Neural cell (in vitro differentiated cells): ENCODE measurements around the gene ADGRL3. TPM values are rescaled to one million over a fixed set of nuclear protein-coding genes. Genes with fewer than 3 reads are reported as not detected.

Experiments used
- H2AFZ ChIP-seq: fragments of 200-600, 300-800 bp; sonication (generic), shearing (Covaris generic); 2 replicates; pipeline ENCODE4 v1.6.0; 2014; ENCODE audit warnings: low read depth, mild to moderate bottlenecking, antibody characterized with exemption, low read length, moderate library complexity
- H3F3A ChIP-seq: fragments of 200-600 bp; shearing (Covaris generic); 2 replicates; pipeline ENCODE4 v1.6.1; 2016; ENCODE audit warnings: mild to moderate bottlenecking, moderate library complexity, mixed read lengths, antibody characterized with exemption, low read length; ENCODE audit not compliant: insufficient read depth, poor library complexity, severe bottlenecking
- H3K27ac ChIP-seq: fragments of 200-600, 300-800 bp; sonication (generic), shearing (Covaris generic); 2 replicates; pipeline ENCODE4 v1.5.1; 2014; ENCODE audit warnings: mild to moderate bottlenecking, low read length, moderate library complexity
- H3K27me3 ChIP-seq: fragments of 300-800, 200-600 bp; sonication (generic), shearing (Covaris generic); 2 replicates; pipeline ENCODE4 v1.6.0; 2014; ENCODE audit warnings: mild to moderate bottlenecking, low read depth, low read length, moderate library complexity; ENCODE audit not compliant: insufficient read depth
- H3K36me3 ChIP-seq: fragments of 300-800, 200-600 bp; sonication (generic), shearing (Covaris generic); 2 replicates; pipeline ENCODE4 v1.5.1; 2014; ENCODE audit warnings: mild to moderate bottlenecking, antibody characterized with exemption, low read length, moderate library complexity; ENCODE audit not compliant: insufficient read depth
- H3K4me2 ChIP-seq: fragments of 300-800, 200-600 bp; sonication (generic), shearing (Covaris generic); 2 replicates; pipeline ENCODE4 v1.6.0; 2014; ENCODE audit warnings: mild to moderate bottlenecking, low read length
- H3K4me3 ChIP-seq: fragments of 300-800, 200-600 bp; sonication (generic), shearing (Covaris generic); 2 replicates; pipeline ENCODE4 v1.5.1; 2014; ENCODE audit warnings: mild to moderate bottlenecking, low read length, moderate library complexity
- H3K79me2 ChIP-seq: fragments of 200-600 bp; shearing (Covaris generic); replicated peaks from 2 replicates; pipeline ENCODE4 v1.6.0; 2014; ENCODE audit warnings: mild to moderate bottlenecking, low read length, moderate library complexity; ENCODE audit not compliant: insufficient read depth
- H3K9ac ChIP-seq: fragments of 300-800, 200-600 bp; sonication (generic), shearing (Covaris generic); 2 replicates; pipeline ENCODE4 v1.6.1; 2016; ENCODE audit warnings: mild to moderate bottlenecking, low read length, mixed read lengths
- H3K9me2 ChIP-seq: fragments of 200-600 bp; shearing (Covaris generic); 2 replicates; pipeline ENCODE4 v1.6.1; 2016; ENCODE audit warnings: mild to moderate bottlenecking, low read length, mixed read lengths; ENCODE audit not compliant: insufficient read depth
- H3K9me3 ChIP-seq: fragments of 200-600, 300-800 bp; sonication (generic), shearing (Covaris generic); 2 replicates; pipeline ENCODE4 v1.6.1; 2016; ENCODE audit warnings: mild to moderate bottlenecking, mixed run types, low read length, moderate library complexity, mixed read lengths
- H4K20me1 ChIP-seq: fragments of 200-600 bp; shearing (Covaris generic); 2 replicates; pipeline ENCODE4 v1.6.1; 2016; ENCODE audit warnings: mild to moderate bottlenecking, mixed run types; ENCODE audit not compliant: insufficient read depth
- CTCF ChIP-seq: fragments of 450-650 bp; IDR thresholded peaks from 2 replicates; pipeline ENCODE4 v1.5.1; 2014; ENCODE audit warnings: antibody characterized with exemption, mild to moderate bottlenecking, moderate library complexity; ENCODE audit not compliant: poor library complexity, severe bottlenecking
- EP300 ChIP-seq: fragments of 450-650 bp; conservative IDR thresholded peaks from 2 replicates; pipeline ENCODE4 v1.6.1; 2014; ENCODE audit warnings: antibody characterized with exemption, mild to moderate bottlenecking, moderate library complexity; ENCODE audit not compliant: poor library complexity, severe bottlenecking
- EZH2 ChIP-seq: fragments of 200-600, 300-800 bp; shearing (Covaris generic), sonication (generic); IDR thresholded peaks from 2 replicates; pipeline ENCODE4 v1.6.1; 2014; ENCODE audit warnings: antibody characterized with exemption, low read length, borderline replicate concordance, mild to moderate bottlenecking; ENCODE audit not compliant: insufficient read depth, poor library complexity, severe bottlenecking
- MXI1 ChIP-seq: fragments of 450-650 bp; conservative IDR thresholded peaks from 2 replicates; pipeline ENCODE4 v1.6.1; 2014; ENCODE audit warnings: antibody characterized with exemption, mild to moderate bottlenecking; ENCODE audit not compliant: poor library complexity, severe bottlenecking
- POLR2AphosphoS5 ChIP-seq: IDR thresholded peaks from 2 replicates; pipeline ENCODE4 v1.6.1; 2012
- RAD21 ChIP-seq: fragments of 450-650 bp; conservative IDR thresholded peaks from 2 replicates; pipeline ENCODE4 v1.6.1; 2014; ENCODE audit warnings: antibody characterized with exemption, mild to moderate bottlenecking, moderate library complexity
- REST ChIP-seq: IDR thresholded peaks from 2 replicates; pipeline ENCODE4 v1.6.1; 2012; ENCODE audit warnings: borderline replicate concordance
- SMC3 ChIP-seq: fragments of 450-650 bp; conservative IDR thresholded peaks from 2 replicates; pipeline ENCODE4 v1.6.1; 2014; ENCODE audit warnings: antibody characterized with exemption, mild to moderate bottlenecking, moderate library complexity; ENCODE audit not compliant: poor library complexity
- TAF1 ChIP-seq: IDR thresholded peaks from 2 replicates; pipeline ENCODE4 v1.6.1; 2012; ENCODE audit warnings: low read depth
- polyA plus RNA-seq: library from polyadenylated mRNA; depleted of rRNA; stranded (reverse); fragments of >200 nt; gene quantifications from 2 replicates; pipeline ENCODE4 v1.2.3, GENCODE V29; 2014

Gene ADGRL3
- polyA plus RNA-seq, 1 donor from 2014 or later, result 99.4 TPM

GRCh38 chr4:62115216-62115615 is 915.1 kb downstream of the ADGRL3 start:
- Histone ChIP-seq H3F3A (no peaks in the 10 kb centered on the region), H4K20me1 (no peaks in the 10 kb centered on the region), H3K36me3 (no peaks in the 10 kb centered on the region), H3K27me3 (no peaks in the 10 kb centered on the region), H3K9ac (no peak overlapping the region), H3K9me3 (no peaks in the 10 kb centered on the region), H3K79me2 (no peaks in the 10 kb centered on the region), H3K9me2 (no peaks in the 10 kb centered on the region), H2AFZ (no peak overlapping the region), H3K4me2 (no peak overlapping the region), H3K27ac (no peak overlapping the region), H3K4me3 (no peak overlapping the region)
- no peak for TF ChIP-seq MXI1
- TF ChIP-seq EZH2, result no peak
- TF ChIP-seq RAD21, result no peak
- no peak for TF ChIP-seq POLR2AphosphoS5
- no peak for TF ChIP-seq CTCF
- TF ChIP-seq TAF1, result no peak
- TF ChIP-seq REST, result no peak
- no peak for TF ChIP-seq SMC3
- no peak for TF ChIP-seq EP300

- no peaks in the 10 kb centered on the region for H3K9me2 ChIP-seq
- no peaks in the 10 kb centered on the region for H3K27me3 ChIP-seq
- H3K9me3 ChIP-seq, result no peaks in the 10 kb centered on the region
- no peak overlapping the region for H3K4me2 ChIP-seq
- no peak overlapping the region for H3K27ac ChIP-seq
- no peaks in the 10 kb centered on the region for H3K79me2 ChIP-seq
- no peak overlapping the region for H3K4me3 ChIP-seq
- H4K20me1 ChIP-seq, result no peaks in the 10 kb centered on the region
- H3K36me3 ChIP-seq, result no peaks in the 10 kb centered on the region
- H3F3A ChIP-seq, result no peaks in the 10 kb centered on the region
- TF ChIP-seq EZH2 (no peak), POLR2AphosphoS5 (no peak), CTCF (no peak), MXI1 (no peak), SMC3 (no peak), TAF1 (no peak), RAD21 (no peak), EP300 (no peak), REST (no peak)
- no peak overlapping the region for H3K9ac ChIP-seq
- H2AFZ ChIP-seq, result no peak overlapping the region
Measured at GRCh38 chr4:62117886-62118285, 917.8 kb downstream of the ADGRL3 start.
